IMR-90 (cell line): ENCODE data around the gene MLANA.

Experiments
- CEBPB ChIP-seq: IDR thresholded peaks from 2 replicates; pipeline ENCODE4 v1.6.1; 2012; ENCODE audit warnings: low read depth, low read length, improper control_type of control experiment
- CHD1 ChIP-seq: IDR thresholded peaks from 2 replicates; pipeline ENCODE4 v1.6.1; 2012; ENCODE audit warnings: low read depth, low read length, improper control_type of control experiment
- CTCF ChIP-seq: conservative IDR thresholded peaks from 2 replicates; pipeline ENCODE4 v1.5.1; 2012; ENCODE audit warnings: mild to moderate bottlenecking, low read depth, low read length, improper control_type of control experiment
- ELK1 ChIP-seq: fragments of 150-350 bp; IDR thresholded peaks from 2 replicates; pipeline ENCODE4 v1.6.1; 2016; ENCODE audit warnings: low read depth, mild to moderate bottlenecking, low read length, moderate library complexity, borderline replicate concordance
- FOS ChIP-seq: fragments of 150-350 bp; IDR thresholded peaks from 2 replicates; pipeline ENCODE4 v1.6.1; 2016; ENCODE audit warnings: low read depth, low read length
- MAZ ChIP-seq: IDR thresholded peaks from 2 replicates; pipeline ENCODE4 v1.6.1; 2012; ENCODE audit warnings: low read depth, mild to moderate bottlenecking, low read length, improper control_type of control experiment, moderate library complexity, borderline replicate concordance
- NFE2L2 ChIP-seq: fragments of 150-350 bp; IDR thresholded peaks from 2 replicates; pipeline ENCODE4 v1.6.1; 2016; ENCODE audit warnings: low read depth, mild to moderate bottlenecking, low read length
- POLR2A ChIP-seq: IDR thresholded peaks from 2 replicates; pipeline ENCODE4 v1.6.1; 2012; ENCODE audit warnings: mild to moderate bottlenecking, low read depth, low read length
- RFX5 ChIP-seq: IDR thresholded peaks from 2 replicates; pipeline ENCODE4 v1.8.0; 2012; ENCODE audit warnings: low read depth, mild to moderate bottlenecking, low read length, moderate library complexity
- USF2 ChIP-seq: fragments of 150-350 bp; IDR thresholded peaks from 2 replicates; pipeline ENCODE4 v1.6.1; 2017; ENCODE audit warnings: mild to moderate bottlenecking, antibody characterized with exemption, low read length, low read depth

GRCh38 chr9:5874048-5874447 lies 16.6 kb upstream of the MLANA start:
- TF ChIP-seq CTCF (no peak), ELK1 (no peak), MAZ (no peak), CEBPB (no peak), CHD1 (no peak), POLR2A (no peak), FOS (no peak), RFX5 (no peak), NFE2L2 (no peak), USF2 (no peak)
